Measurements from ENCODE around the gene MORN1.
A peak's percentile ranks its signal among the peaks of the same experiment; 100 is the strongest.

MORN1 gene

GRCh38 chr1:2384941-2385481, 6.3 kb downstream of the MORN1 start:
- no peak for DNase-seq

GRCh38 chr1:2384130-2384860, 7.1 kb downstream of the MORN1 start:
- no peak for DNase-seq

DNA sequence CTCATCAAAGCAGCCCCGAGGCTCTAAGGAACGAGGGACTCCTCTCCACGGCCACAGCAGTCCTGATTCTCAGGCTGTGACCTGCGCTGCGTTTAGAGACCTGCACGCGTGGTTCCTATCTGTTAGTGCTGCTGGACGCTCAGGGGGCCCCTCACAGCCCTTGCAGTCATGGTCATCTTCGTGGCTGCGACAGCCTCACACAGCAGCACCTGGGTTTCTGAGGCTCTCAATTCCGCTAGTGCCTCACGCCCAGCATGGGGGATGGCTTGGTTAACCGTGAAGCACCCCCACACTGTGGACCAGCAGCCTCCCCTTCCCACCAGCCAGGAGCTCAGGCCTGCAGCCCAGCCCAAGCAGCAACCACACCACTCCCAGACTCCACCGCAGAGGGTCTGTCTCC, 7.8 kb downstream of the MORN1 start:
- no peak for DNase-seq

GRCh38 chr1:2382621-2383361, 8.6 kb downstream of the MORN1 start:
- no peak for DNase-seq

DNA sequence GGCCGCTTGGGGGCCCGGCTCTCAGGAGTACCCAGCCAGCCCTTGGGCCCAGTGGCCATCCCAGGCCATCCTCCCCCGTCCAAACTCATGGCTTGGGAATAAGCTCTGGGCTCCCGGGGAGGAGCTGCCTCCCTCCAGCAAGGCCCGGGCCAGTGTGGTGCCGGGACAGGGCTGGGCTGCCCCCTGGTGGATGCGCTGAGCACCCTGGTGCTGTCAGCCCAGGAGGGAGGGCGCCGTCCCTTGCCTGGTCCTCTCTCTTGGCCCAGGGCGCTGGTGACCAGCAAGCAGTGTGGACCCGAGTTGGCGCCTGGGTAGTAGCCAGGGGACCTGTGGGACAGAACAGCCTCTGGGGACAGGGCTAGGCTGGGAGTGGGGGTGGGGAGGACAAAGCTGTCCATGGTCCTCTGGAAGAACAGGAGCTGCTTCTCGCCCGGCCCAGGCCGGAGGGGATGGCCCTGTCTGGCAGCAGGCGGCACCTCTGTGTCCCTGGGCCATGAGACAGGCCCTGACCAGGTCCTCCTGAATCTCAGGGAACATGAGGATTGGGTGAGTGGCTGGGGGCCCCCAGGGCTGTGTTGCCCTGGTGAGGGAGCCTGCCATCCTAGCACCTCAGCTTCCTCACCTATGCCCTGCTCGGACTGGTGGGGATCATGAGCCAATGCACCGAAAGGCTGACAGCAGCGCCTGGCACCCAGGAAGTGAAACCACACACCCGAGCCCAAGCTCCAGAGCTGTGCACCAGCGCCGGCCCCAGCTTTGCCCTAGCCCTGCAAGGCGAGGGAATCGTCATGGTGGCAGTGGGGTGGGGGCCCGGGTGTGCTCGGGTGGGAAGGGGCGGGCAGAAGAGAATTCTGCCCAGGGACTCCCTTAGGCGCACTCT, 9.4 kb downstream of the MORN1 start:
- peak; percentile 74 for DNase-seq

DNA sequence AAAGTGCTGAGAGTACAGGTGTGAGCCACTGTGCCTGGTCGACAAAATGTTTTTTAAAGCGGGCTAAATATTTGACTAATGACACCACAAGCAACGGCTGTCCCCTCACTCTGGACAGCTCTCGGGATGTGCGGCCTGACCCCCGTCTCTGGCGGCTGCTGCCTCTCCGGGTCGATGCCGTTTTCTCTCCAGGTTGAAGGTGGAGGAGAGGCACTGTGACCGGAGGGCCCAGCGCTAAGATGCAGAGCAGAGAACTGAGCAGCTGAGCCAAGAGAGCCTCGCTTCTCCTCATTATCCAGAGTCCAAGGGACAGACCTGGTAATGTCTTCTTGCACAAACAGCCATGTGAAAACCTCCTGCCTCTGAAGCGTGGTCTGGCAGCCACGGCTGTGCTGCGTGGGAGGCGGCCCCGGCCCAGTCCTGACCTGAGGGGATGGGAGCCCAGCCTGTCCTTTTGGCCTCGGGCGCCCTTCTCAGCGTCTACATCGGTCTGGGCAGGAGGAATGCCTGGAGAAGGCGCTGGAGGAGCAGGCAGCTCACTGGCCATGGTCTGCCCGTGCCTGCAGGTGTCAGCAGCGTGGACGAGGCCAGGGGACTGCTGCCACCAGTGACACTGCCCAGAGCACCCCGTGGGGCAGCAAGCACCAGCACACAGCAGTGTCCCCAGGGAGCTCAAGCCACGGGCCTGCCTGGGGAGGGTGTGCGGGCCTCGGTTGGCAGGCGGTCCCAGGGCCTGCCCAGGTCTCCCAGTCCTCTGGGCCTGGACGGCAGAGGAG, 10.3 kb downstream of the MORN1 start:
- DNase-seq = no peak

GRCh38 chr1:2379733-2380404, 11.5 kb downstream of the MORN1 start:
- DNase-seq = no peak

- DNase-seq = no peak
Observed at GRCh38 chr1:2378956-2379732, 12.2 kb downstream of the MORN1 start.

DNA sequence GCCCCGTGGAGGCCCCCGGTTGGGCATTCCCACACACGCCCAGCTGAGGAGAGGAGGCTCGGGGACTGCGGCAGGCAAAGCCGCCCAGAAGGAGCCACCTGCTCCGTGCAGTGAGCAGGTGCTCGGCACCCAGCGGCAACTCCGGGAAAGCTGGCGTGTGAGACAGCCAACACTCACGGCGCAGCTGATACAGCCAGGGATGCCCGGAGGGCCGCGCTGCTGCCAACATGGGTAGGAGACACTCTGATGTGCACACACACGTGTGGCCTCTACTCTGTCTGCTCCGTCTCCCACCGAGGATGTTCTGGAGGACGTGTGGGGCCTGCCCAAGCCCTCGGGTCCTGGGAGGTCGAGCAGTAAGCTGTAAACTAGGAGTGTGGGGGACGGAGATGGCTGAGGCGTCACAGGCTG, 12.9 kb downstream of the MORN1 start:
- no peak for DNase-seq

- no peak for DNase-seq
Observed at GRCh38 chr1:2377751-2378440, 13.5 kb downstream of the MORN1 start.

- DNase-seq = no peak
Observed at GRCh38 chr1:2376931-2377672, 14.3 kb downstream of the MORN1 start.

GRCh38 chr1:2376261-2376741, 15.1 kb downstream of the MORN1 start:
- no peak for DNase-seq

GRCh38 chr1:2375923-2376260, 15.5 kb downstream of the MORN1 start:
- DNase-seq = no peak

DNA sequence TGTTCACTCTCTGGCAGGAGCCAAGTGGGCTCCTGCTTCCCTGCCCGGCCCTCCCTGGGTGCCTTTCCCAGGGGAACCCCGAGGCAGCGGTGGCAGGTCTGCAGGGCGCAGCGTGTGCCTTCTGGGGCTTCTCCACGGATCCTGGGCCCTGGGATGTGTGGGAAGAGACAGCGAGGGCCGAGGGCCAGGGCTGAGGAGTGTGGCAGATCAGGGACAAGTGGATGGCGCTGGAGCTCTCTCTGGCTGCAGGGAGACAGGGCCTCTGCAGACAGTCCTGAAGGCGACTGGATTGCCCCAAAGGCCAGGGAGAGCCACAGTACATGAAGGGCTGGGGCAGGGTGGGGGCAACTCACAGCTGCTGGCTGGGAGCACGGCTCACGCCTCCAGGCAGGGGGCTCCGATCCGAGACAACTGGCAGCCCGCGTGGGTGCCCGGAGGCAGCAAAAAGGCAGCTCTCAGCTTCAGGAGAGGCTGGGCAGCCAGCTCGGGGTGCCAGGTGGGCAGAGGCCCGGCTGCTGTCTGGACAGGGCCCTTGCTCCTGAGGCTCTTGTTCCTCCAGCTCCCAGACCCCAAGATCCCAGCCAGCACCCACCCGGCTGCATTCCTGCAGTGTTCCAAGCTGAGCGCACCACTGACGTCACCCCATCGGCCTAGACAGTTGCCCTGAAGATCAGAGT, 16.0 kb downstream of the MORN1 start:
- DNase-seq = no peak

- no peak for DNase-seq
Observed at GRCh38 chr1:2374252-2375155, 16.9 kb downstream of the MORN1 start.

GRCh38 chr1:2373551-2374251, 17.7 kb downstream of the MORN1 start:
- no peak for DNase-seq
